ENCODE data around the gene WAPL. TPM values are rescaled to one million over a fixed set of nuclear protein-coding genes. Genes with fewer than 3 reads are reported as not detected.

Gene WAPL
- total and polyA plus RNA-seq, 2 donors (not counting 1 experiment from before 2014, with no cell fraction given): 8.3 to 42.8 TPM

DNA sequence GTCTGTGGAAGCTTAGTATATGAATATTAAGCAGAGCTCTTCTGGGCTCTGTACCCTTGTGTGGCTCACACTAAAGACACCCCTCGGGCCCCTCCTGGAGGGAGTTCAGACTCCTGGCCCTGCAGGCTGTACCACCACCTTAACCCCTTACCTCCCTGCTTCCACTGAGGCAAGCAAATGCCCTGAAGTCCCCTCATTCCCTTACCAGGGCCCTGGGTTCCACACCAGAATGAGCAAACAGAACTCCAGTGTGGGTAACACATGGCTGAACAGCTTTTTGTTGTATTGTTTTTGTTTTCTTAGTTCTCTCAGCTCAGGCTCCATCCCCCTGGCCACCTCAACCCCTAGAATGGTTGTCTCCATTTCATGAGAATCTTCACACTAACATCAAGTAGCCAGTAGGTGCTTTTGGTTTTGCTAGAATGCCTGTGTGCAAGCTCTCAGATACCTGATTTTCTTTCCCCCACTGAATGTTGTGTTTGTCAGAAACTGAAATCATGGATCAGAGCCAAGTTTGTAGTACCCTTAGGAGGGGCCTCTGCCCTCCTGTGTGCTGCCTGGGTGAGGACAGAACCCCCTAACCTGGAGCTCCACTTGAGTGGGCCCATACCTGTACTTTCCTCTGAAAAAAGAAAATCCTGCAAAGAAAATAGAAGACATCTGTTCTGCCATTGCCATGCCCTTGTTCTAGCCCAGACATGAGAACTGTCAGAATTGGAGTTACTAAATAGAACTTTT, 2.8 kb upstream of the WAPL start:
- no peak for TF ChIP-seq EZH2 (IDR thresholded peaks at IDR 0.05; ENCODE audit: borderline replicate concordance, insufficient read depth, low read depth, low read length, poor library complexity, severe bottlenecking)
- TF ChIP-seq, protein P1, sequence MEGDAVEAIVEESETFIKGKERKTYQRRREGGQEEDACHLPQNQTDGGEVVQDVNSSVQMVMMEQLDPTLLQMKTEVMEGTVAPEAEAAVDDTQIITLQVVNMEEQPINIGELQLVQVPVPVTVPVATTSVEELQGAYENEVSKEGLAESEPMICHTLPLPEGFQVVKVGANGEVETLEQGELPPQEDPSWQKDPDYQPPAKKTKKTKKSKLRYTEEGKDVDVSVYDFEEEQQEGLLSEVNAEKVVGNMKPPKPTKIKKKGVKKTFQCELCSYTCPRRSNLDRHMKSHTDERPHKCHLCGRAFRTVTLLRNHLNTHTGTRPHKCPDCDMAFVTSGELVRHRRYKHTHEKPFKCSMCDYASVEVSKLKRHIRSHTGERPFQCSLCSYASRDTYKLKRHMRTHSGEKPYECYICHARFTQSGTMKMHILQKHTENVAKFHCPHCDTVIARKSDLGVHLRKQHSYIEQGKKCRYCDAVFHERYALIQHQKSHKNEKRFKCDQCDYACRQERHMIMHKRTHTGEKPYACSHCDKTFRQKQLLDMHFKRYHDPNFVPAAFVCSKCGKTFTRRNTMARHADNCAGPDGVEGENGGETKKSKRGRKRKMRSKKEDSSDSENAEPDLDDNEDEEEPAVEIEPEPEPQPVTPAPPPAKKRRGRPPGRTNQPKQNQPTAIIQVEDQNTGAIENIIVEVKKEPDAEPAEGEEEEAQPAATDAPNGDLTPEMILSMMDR (IDR thresholded peaks at IDR 0.05): no peak
- H3K4me1 Mint-ChIP-seq: peaks cover 20% of the 10 kb centered on the region
- H3K4me3 Mint-ChIP-seq: no peak overlapping the region
- H3K27me3 Mint-ChIP-seq: peaks cover 11% of the 10 kb centered on the region
- ChIA-PET CTCF (interaction anchor here (0.6 kb wide), 1 partner anchor 60 kb away, joined by 4 read pairs; no protein-coding TSS in a partner anchor), POLR2A (interaction anchor here (0.7 kb wide), 1 partner anchor 138 kb away, joined by 4 read pairs; no protein-coding TSS in a partner anchor)
- Histone ChIP-seq H3K27me3 (replicated peaks in 1 of 4; ENCODE audit: control extremely low read depth in 1 of 4, control insufficient read depth in 3 of 4, insufficient read depth in 4 of 4, low read length in 3 of 4) (peaks cover 0 to 9% (median 2%) of the 10 kb centered on the region in 4 experiments), H3K79me2 (ENCODE audit: control insufficient read depth, insufficient read depth, low read length) (peaks cover 21% of the 10 kb centered on the region), H3K27ac (ENCODE audit: low read length in 2 of 2) (no peak overlapping the region), H3K4me3 (ENCODE audit: control extremely low read depth in 1 of 5, extremely low read depth in 1 of 5, insufficient read depth in 1 of 5, low read depth in 2 of 5, low read length in 4 of 5) (no peak overlapping the region), H3K9me3 (ENCODE audit: control extremely low read depth in 1 of 3, control insufficient read depth in 2 of 3, insufficient read depth in 1 of 3, low read length in 2 of 3) (no peaks in the 10 kb centered on the region), H3K4me2 (replicated peaks; ENCODE audit: low read depth, low read length, poor library complexity, severe bottlenecking) (no peak overlapping the region), H4K20me1 (ENCODE audit: control insufficient read depth, insufficient read depth, low read length, poor library complexity, severe bottlenecking) (peaks cover 21% of the 10 kb centered on the region), H3K4me1 (ENCODE audit: control insufficient read depth in 2 of 2, insufficient read depth in 2 of 2, low read length in 2 of 2) (peaks cover 23% of the 10 kb centered on the region in 2 donors), H3K9ac (ENCODE audit: low read length) (no peak overlapping the region), H3K36me3 (replicated peaks in 1 of 2; ENCODE audit: control extremely low read depth in 1 of 2, control insufficient read depth in 1 of 2, extremely low read depth in 1 of 2, insufficient read depth in 2 of 2, low read length in 1 of 2) (no peaks in the 10 kb centered on the region), H2AFZ (ENCODE audit: insufficient read depth, low read depth, low read length, poor library complexity, severe bottlenecking) (no peak overlapping the region)
- intact Hi-C loops (cut with micrococcal nuclease): loop anchor here (5.0 kb wide), 2 partner anchors 63 to 72 kb away; no protein-coding TSS in a partner anchor
- ATAC-seq (ENCODE audit: low read depth): no peak
- WGBS (ENCODE audit: insufficient coverage): no CpG with 5 or more reads among the region's 1 CpG
- H3K9me3 Mint-ChIP-seq (ENCODE audit: insufficient read depth): no peaks in the 10 kb centered on the region
- H3K27ac Mint-ChIP-seq: no peak overlapping the region
- no peak for DNase-seq

- peak overlapping the region; percentile 55 for H3K4me3 Mint-ChIP-seq
- H4K20me1 ChIP-seq (ENCODE audit: control insufficient read depth, insufficient read depth, low read length, poor library complexity, severe bottlenecking): peaks cover 27% of the 10 kb centered on the region
- no peak overlapping the region for H3K4me2 ChIP-seq (replicated peaks; ENCODE audit: low read depth, low read length, poor library complexity, severe bottlenecking)
- no peak overlapping the region for H3K27ac ChIP-seq (ENCODE audit: low read length in 2 of 2)
- H3K36me3 ChIP-seq (replicated peaks in 1 of 2; ENCODE audit: control extremely low read depth in 1 of 2, control insufficient read depth in 1 of 2, extremely low read depth in 1 of 2, insufficient read depth in 2 of 2, low read length in 1 of 2): no peaks in the 10 kb centered on the region
- H3K4me1 ChIP-seq (ENCODE audit: control insufficient read depth in 2 of 2, insufficient read depth in 2 of 2, low read length in 2 of 2): peaks cover 23 to 25% of the 10 kb centered on the region in 2 donors
- H3K4me1 Mint-ChIP-seq: peaks cover 25% of the 10 kb centered on the region
- TF ChIP-seq, protein P1 (IDR thresholded peaks at IDR 0.05): no peak
- no peak for TF ChIP-seq EZH2 (IDR thresholded peaks at IDR 0.05; ENCODE audit: borderline replicate concordance, insufficient read depth, low read depth, low read length, poor library complexity, severe bottlenecking)
- no peak overlapping the region for H3K4me3 ChIP-seq (ENCODE audit: control extremely low read depth in 1 of 5, extremely low read depth in 1 of 5, insufficient read depth in 1 of 5, low read depth in 2 of 5, low read length in 4 of 5)
- no peaks in the 10 kb centered on the region for H3K9me3 ChIP-seq (ENCODE audit: control extremely low read depth in 1 of 3, control insufficient read depth in 2 of 3, insufficient read depth in 1 of 3, low read length in 2 of 3)
- no peak overlapping the region for H3K9ac ChIP-seq (ENCODE audit: low read length)
- POLR2A ChIA-PET: no interaction called here
- intact Hi-C loops (cut with micrococcal nuclease): loop anchor here (5.0 kb wide), 2 partner anchors 64 to 71 kb away; no protein-coding TSS in a partner anchor
- 86% methylated on average over 1 of the region's 1 CpG for WGBS (ENCODE audit: insufficient coverage)
- no peaks in the 10 kb centered on the region for H3K9me3 Mint-ChIP-seq (ENCODE audit: insufficient read depth)
- no peak overlapping the region for H2AFZ ChIP-seq (ENCODE audit: insufficient read depth, low read depth, low read length, poor library complexity, severe bottlenecking)
- H3K27me3 ChIP-seq (replicated peaks in 1 of 4; ENCODE audit: control extremely low read depth in 1 of 4, control insufficient read depth in 3 of 4, insufficient read depth in 4 of 4, low read length in 3 of 4): peaks cover 0 to 4% (median 2%) of the 10 kb centered on the region in 4 experiments
- CTCF ChIA-PET: no interaction called here
- DNase-seq: no peak
- ATAC-seq (ENCODE audit: low read depth): no peak
- no peak overlapping the region for H3K27ac Mint-ChIP-seq
- peaks cover 11% of the 10 kb centered on the region for H3K27me3 Mint-ChIP-seq
- H3K79me2 ChIP-seq (ENCODE audit: control insufficient read depth, insufficient read depth, low read length): peaks cover 31% of the 10 kb centered on the region
Observed at GRCh38 chr10:86523348-86523747, 1.8 kb upstream of the WAPL start.
